SU-DHL-6 (cell line): ENCODE data around the gene IRF8.

Experiments used
- CTCF ChIP-seq: fragments of 200-600 bp; sonication (generic); IDR thresholded peaks from one replicate; pipeline ENCODE4 v1.5.1; 2017; ENCODE audit warnings: antibody characterized with exemption, mild to moderate bottlenecking, low read length, moderate library complexity; ENCODE audit not compliant: insufficient read depth, poor library complexity, severe bottlenecking
- EZH2phosphoT487 ChIP-seq: fragments of 200-600 bp; sonication (generic), shearing (Covaris generic); conservative IDR thresholded peaks from 2 replicates; pipeline ENCODE4 v1.6.1; 2018; ENCODE audit warnings: mild to moderate bottlenecking, antibody characterized with exemption, low read length, moderate library complexity, mixed read lengths

- no peak for TF ChIP-seq CTCF
- no peak for TF ChIP-seq EZH2phosphoT487
Measured at GRCh38 chr16:85931596-85932402, 32.8 kb downstream of the IRF8 start.
